Activated CD8-positive, alpha-beta T cell treated with anti-CD3 and anti-CD28 coated beads for 36 hours (primary cell): ENCODE measurements around the gene CNPPD1. TPM values are rescaled to one million over a fixed set of nuclear protein-coding genes. Genes with fewer than 3 reads are reported as not detected.

Source experiments
- ATAC-seq: fragments of 200-7000 bp; cut with Tn5 transposase; one replicate; pipeline ENCODE4 v1.10.0; 2021; ENCODE audit warnings: mild to moderate bottlenecking, moderate library complexity
- CTCF ChIA-PET: fragments of 350-600 bp; sonication (Branson Sonifier 250); formaldehyde crosslinking; loops from one replicate; lab custom pipeline; 2021; ENCODE audit warnings: antibody characterized with exemption; lab: Charles Lee
- POLR2A ChIA-PET: fragments of 350-600 bp; sonication (Branson Sonifier 250); formaldehyde crosslinking; loops from one replicate; lab custom pipeline; 2021; ENCODE audit warnings: antibody characterized with exemption; lab: Charles Lee
- DNase-seq: peaks from one replicate; pipeline ENCODE4 v3.0.0-alpha.2; 2020
- H3K27ac Mint-ChIP-seq: one replicate; pipeline ENCODE4 v1.8.0; 2021; ENCODE audit warnings: mild to moderate bottlenecking, mixed read lengths
- H3K27me3 Mint-ChIP-seq: one replicate; pipeline ENCODE4 v1.8.0; 2021; ENCODE audit warnings: mixed read lengths
- H3K36me3 Mint-ChIP-seq: one replicate; pipeline ENCODE4 v1.8.0; 2021; ENCODE audit warnings: low read depth, mixed read lengths
- H3K4me1 Mint-ChIP-seq: one replicate; pipeline ENCODE4 v1.8.0; 2021; ENCODE audit warnings: low read depth, mixed read lengths
- H3K4me3 Mint-ChIP-seq: one replicate; pipeline ENCODE4 v1.8.0; 2021; ENCODE audit warnings: mild to moderate bottlenecking, moderate library complexity, mixed read lengths
- H3K9me3 Mint-ChIP-seq: one replicate; pipeline ENCODE4 v1.8.0; 2021; ENCODE audit warnings: mixed read lengths
- intact Hi-C: fragments of 100-400 bp; cut with micrococcal nuclease; formaldehyde crosslinking; loops from one replicate; pipeline ENCODE4 v1.10.0; 2022
- total RNA-seq, 2 experiments: library from RNA; stranded (reverse); gene quantifications; one replicate each; pipeline ENCODE4 v1.2.3, GENCODE V29; 2021
- TF ChIP-seq, protein P1 (sequence below): fragments of 200-600 bp; IDR thresholded peaks from one replicate; pipeline ENCODE4 v1.8.0; 2022; ENCODE audit warnings: antibody characterized with exemption, mild to moderate bottlenecking

Gene CNPPD1
- total RNA-seq, 2 experiments from 2014 or later: 38.6 to 38.7 TPM

DNA sequence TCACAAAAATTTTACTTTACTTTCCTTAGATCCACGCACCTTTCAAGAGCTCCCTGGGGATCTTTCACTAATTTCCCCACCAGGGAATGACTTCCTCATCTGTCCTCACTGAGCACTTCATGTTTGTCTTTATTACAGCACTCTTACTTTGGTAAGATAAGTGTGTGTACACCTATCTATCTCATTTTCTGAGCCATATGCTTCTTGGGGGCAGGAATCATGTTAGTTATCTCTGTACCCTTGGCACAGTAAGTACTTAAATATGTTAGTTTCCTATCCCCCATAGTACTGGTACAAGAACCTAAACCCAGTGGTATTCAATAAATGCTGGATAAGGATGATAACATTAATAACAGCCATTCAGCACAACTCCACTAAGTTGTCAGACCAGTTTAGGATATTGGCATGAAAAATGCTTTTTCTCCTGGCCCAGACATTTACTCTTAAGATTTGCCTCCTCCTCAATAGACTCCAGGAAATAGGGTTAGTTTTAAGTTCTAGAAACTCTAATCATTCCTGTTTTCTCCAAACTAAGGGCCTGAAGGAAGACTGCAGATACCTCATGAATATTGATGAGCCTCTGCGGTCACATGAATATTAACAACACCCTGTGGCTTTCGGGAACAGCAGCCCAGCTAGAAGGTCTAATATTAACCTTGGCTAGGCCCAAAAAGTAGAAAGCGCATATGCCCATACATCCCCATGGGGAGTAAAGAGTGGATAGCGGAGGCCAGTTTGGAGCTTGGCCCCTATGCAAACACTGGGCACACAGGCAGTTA lies 54.3 kb downstream of the CNPPD1 start:
- TF ChIP-seq, protein P1, sequence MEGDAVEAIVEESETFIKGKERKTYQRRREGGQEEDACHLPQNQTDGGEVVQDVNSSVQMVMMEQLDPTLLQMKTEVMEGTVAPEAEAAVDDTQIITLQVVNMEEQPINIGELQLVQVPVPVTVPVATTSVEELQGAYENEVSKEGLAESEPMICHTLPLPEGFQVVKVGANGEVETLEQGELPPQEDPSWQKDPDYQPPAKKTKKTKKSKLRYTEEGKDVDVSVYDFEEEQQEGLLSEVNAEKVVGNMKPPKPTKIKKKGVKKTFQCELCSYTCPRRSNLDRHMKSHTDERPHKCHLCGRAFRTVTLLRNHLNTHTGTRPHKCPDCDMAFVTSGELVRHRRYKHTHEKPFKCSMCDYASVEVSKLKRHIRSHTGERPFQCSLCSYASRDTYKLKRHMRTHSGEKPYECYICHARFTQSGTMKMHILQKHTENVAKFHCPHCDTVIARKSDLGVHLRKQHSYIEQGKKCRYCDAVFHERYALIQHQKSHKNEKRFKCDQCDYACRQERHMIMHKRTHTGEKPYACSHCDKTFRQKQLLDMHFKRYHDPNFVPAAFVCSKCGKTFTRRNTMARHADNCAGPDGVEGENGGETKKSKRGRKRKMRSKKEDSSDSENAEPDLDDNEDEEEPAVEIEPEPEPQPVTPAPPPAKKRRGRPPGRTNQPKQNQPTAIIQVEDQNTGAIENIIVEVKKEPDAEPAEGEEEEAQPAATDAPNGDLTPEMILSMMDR: no peak
- ChIA-PET CTCF (interaction anchor here (0.7 to 19.0 kb wide), 11 partner anchors 18 to 143 kb away, joined by 3 to 431 read pairs (median 4); partner anchors contain the start of gene IHH), POLR2A (interaction anchor here (0.6 to 0.7 kb wide), 4 partner anchors 14 to 373 kb away, joined by 3 read pairs; partner anchors contain the start of gene DNPEP)
- H3K9me3 Mint-ChIP-seq: no peaks in the 10 kb centered on the region
- peaks cover 2% of the 10 kb centered on the region for H3K36me3 Mint-ChIP-seq
- peaks cover 23% of the 10 kb centered on the region for H3K4me1 Mint-ChIP-seq
- no peaks in the 10 kb centered on the region for H3K27me3 Mint-ChIP-seq
- H3K4me3 Mint-ChIP-seq: no peak overlapping the region
- no peak overlapping the region for H3K27ac Mint-ChIP-seq
- no peak for DNase-seq
- intact Hi-C loops: no loop called here
- no peak for ATAC-seq

Other genes starting within 250 kb of the CNPPD1 start
- gene CDK5R2, start 217.3 kb downstream of the CNPPD1 start, total RNA-seq: not detected
- gene FEV, start 191.7 kb downstream of the CNPPD1 start, total RNA-seq: not detected
- not detected for gene CRYBA2, start 183.5 kb downstream of the CNPPD1 start, total RNA-seq
- not detected for gene CFAP65, start 135.4 kb downstream of the CNPPD1 start, total RNA-seq
- not detected for gene IHH, start 116.0 kb downstream of the CNPPD1 start, total RNA-seq
- gene NHEJ1, start 16.1 kb downstream of the CNPPD1 start, total RNA-seq: 10 to 100 TPM; 22.4 to 26.3 TPM
- gene SLC23A3, start 6.9 kb downstream of the CNPPD1 start, total RNA-seq: 1 to 10 TPM; 1.1 to 1.6 TPM
- gene RETREG2, start 1.4 kb upstream of the CNPPD1 start, total RNA-seq: 10 to 100 TPM; 63.8 to 67.8 TPM
- 10 to 100 TPM; 31.3 to 33.3 TPM for gene ZFAND2B, start 29.9 kb upstream of the CNPPD1 start, total RNA-seq
- 10 to 100 TPM; 32.3 to 35.7 TPM for gene ABCB6, start 42.0 kb upstream of the CNPPD1 start, total RNA-seq
- 10 to 100 TPM; 54.8 to 58.7 TPM for gene ATG9A, start 52.7 kb upstream of the CNPPD1 start, total RNA-seq
- 100 to 1,000 TPM; 216 to 217 TPM for gene ANKZF1, start 52.9 kb upstream of the CNPPD1 start, total RNA-seq
- 1 to 10 TPM; 1.2 to 2.8 TPM for gene GLB1L, start 68.5 kb upstream of the CNPPD1 start, total RNA-seq
- 10 to 100 TPM; 34.4 to 35.4 TPM for gene STK16, start 68.6 kb upstream of the CNPPD1 start, total RNA-seq
- not detected for gene TUBA4B, start 76.3 kb upstream of the CNPPD1 start, total RNA-seq
- gene TUBA4A, start 77.0 kb upstream of the CNPPD1 start, total RNA-seq: 100 to 1,000 TPM; 226 TPM
- gene DNAJB2, start 102.4 kb upstream of the CNPPD1 start, total RNA-seq: 10 to 100 TPM; 61.8 to 63.3 TPM
- gene PTPRN, start 132.5 kb upstream of the CNPPD1 start, total RNA-seq: 1 to 10 TPM in 1 of 2 experiments, under 1 TPM in 1; 0.92 to 1.1 TPM
- not detected for gene RESP18, start 155.8 kb upstream of the CNPPD1 start, total RNA-seq
- gene DNPEP, start 211.0 kb upstream of the CNPPD1 start, total RNA-seq: 100 to 1,000 TPM; 112 to 113 TPM
- not detected for gene DES, start 241.5 kb upstream of the CNPPD1 start, total RNA-seq